Mesenchymal stem cell (in vitro differentiated cells and primary cell): ENCODE results near the gene DHX8. TPM values are rescaled to one million over a fixed set of nuclear protein-coding genes. Genes with fewer than 3 reads are reported as not detected.

Experiments used
- DNase-seq: peaks from one replicate; pipeline ENCODE4 v3.0.0-alpha.2; 2013
- H2AFZ ChIP-seq: one replicate; pipeline ENCODE4 v1.6.1; 2013; ENCODE audit warnings: low read depth, mild to moderate bottlenecking, control low read depth, inconsistent platforms, low read length, moderate library complexity
- H2AK5ac ChIP-seq: 2 replicates; pipeline ENCODE4 v1.6.1; 2013; ENCODE audit warnings: low read length, moderate library complexity, mild to moderate bottlenecking, inconsistent platforms; ENCODE audit not compliant: severe bottlenecking
- H2BK120ac ChIP-seq: one replicate; pipeline ENCODE4 v1.6.1; 2013; ENCODE audit warnings: low read depth, mild to moderate bottlenecking, inconsistent platforms, low read length, moderate library complexity
- H2BK12ac ChIP-seq, 2 experiments: one replicate each; pipeline ENCODE4 v1.6.1; 2013; ENCODE audit warnings: inconsistent platforms in 2 of 2, low read length in 2 of 2, mild to moderate bottlenecking in 2 of 2, moderate library complexity in 2 of 2, control low read depth in 1 of 2
- H2BK15ac ChIP-seq: one replicate; pipeline ENCODE4 v1.6.1; 2013; ENCODE audit warnings: mild to moderate bottlenecking, low read depth, inconsistent platforms; ENCODE audit not compliant: poor library complexity, severe bottlenecking
- H2BK5ac ChIP-seq: 2 replicates; pipeline ENCODE4 v1.6.1; 2013; ENCODE audit warnings: low read depth, mild to moderate bottlenecking, low read length, control low read depth, inconsistent platforms; ENCODE audit not compliant: poor library complexity, severe bottlenecking
- H3K14ac ChIP-seq, 2 experiments: one replicate each; pipeline ENCODE4 v1.6.1; 2013; ENCODE audit warnings: inconsistent platforms in 2 of 2, low read length in 2 of 2, control low read depth in 1 of 2, mild to moderate bottlenecking in 1 of 2, moderate library complexity in 1 of 2
- H3K18ac ChIP-seq, 2 experiments: one replicate each; pipeline ENCODE4 v1.6.1; 2013; ENCODE audit warnings: inconsistent platforms in 2 of 2, low read length in 2 of 2, control low read depth in 1 of 2, low read depth in 1 of 2, mild to moderate bottlenecking in 1 of 2
- H3K23ac ChIP-seq, 2 experiments: one replicate each; pipeline ENCODE4 v1.6.1; 2013; ENCODE audit warnings: inconsistent platforms in 2 of 2, low read length in 2 of 2, mild to moderate bottlenecking in 2 of 2, moderate library complexity in 2 of 2, control low read depth in 1 of 2
- H3K27ac ChIP-seq: 2 replicates; pipeline ENCODE4 v1.5.1; 2013; ENCODE audit warnings: mild to moderate bottlenecking, moderate library complexity, low read length, control low read depth, inconsistent platforms; ENCODE audit not compliant: poor library complexity, severe bottlenecking
- H3K27me3 ChIP-seq, 2 experiments: 2 replicates each; pipeline versions ENCODE4 v1.6.1 to v1.7.0; 2013; ENCODE audit warnings: low read length in 2 of 2, mild to moderate bottlenecking in 2 of 2, moderate library complexity in 2 of 2, control low read depth in 1 of 2, inconsistent platforms in 1 of 2; ENCODE audit not compliant: control insufficient read depth in 1 of 2, insufficient read depth in 1 of 2
- H3K36me3 ChIP-seq, 2 experiments: 2 replicates each; pipeline versions ENCODE4 v1.6.1 to v1.7.0; 2013; ENCODE audit warnings: low read length in 2 of 2, control low read depth in 1 of 2, inconsistent platforms in 1 of 2, low read depth in 1 of 2, mild to moderate bottlenecking in 1 of 2; ENCODE audit not compliant: insufficient read depth in 2 of 2, control insufficient read depth in 1 of 2
- H3K4ac ChIP-seq, 2 experiments: one replicate each; pipeline ENCODE4 v1.6.1; 2013; ENCODE audit warnings: inconsistent platforms in 2 of 2, low read length in 2 of 2, mild to moderate bottlenecking in 2 of 2, moderate library complexity in 2 of 2, control low read depth in 1 of 2, low read depth in 1 of 2
- H3K4me1 ChIP-seq: 2 replicates; pipeline ENCODE4 v1.6.1; 2013; ENCODE audit warnings: low read depth, low read length, control low read depth; ENCODE audit not compliant: control insufficient read depth, insufficient read depth
- H3K4me2 ChIP-seq: 2 replicates; pipeline ENCODE4 v1.6.1; 2013; ENCODE audit warnings: low read length, mild to moderate bottlenecking, inconsistent platforms; ENCODE audit not compliant: poor library complexity, severe bottlenecking
- H3K4me3 ChIP-seq, 2 experiments: 2 replicates each; pipeline versions ENCODE4 v1.5.1 to v1.7.0; 2013; ENCODE audit warnings: low read length in 2 of 2, mild to moderate bottlenecking in 2 of 2, control low read depth in 1 of 2, low read depth in 1 of 2; ENCODE audit not compliant: insufficient read depth in 1 of 2
- H3K79me1 ChIP-seq: replicated peaks from 2 replicates; pipeline ENCODE4 v1.6.1; 2013; ENCODE audit warnings: mild to moderate bottlenecking, control low read depth, low read length, inconsistent platforms; ENCODE audit not compliant: poor library complexity, severe bottlenecking
- H3K9ac ChIP-seq: 2 replicates; pipeline ENCODE4 v1.7.0; 2013; ENCODE audit warnings: mild to moderate bottlenecking, low read length, moderate library complexity
- H3K9me3 ChIP-seq: 2 replicates; pipeline ENCODE4 v1.7.0; 2013; ENCODE audit warnings: mild to moderate bottlenecking, low read length; ENCODE audit not compliant: control insufficient read depth
- H4K8ac ChIP-seq: one replicate; pipeline ENCODE4 v1.6.1; 2013; ENCODE audit warnings: inconsistent platforms, mild to moderate bottlenecking, low read length, moderate library complexity
- H4K91ac ChIP-seq: one replicate; pipeline ENCODE4 v1.6.1; 2013; ENCODE audit warnings: mild to moderate bottlenecking, low read length, inconsistent platforms
- WGBS: methylation state at CpG from one replicate; pipeline ENCODE4 v1.1.7; 2013; ENCODE audit warnings: mixed read lengths; 5-methylcytosine and 5-hydroxymethylcytosine counted together
- polyA plus RNA-seq, 2 experiments: library from polyadenylated mRNA; stranded (reverse); fragments of 200-250 nt; gene quantifications; one replicate each; pipeline ENCODE4 v1.2.3, GENCODE V29; 2013

Gene DHX8
- 28.3 TPM for polyA plus RNA-seq (2013, experiment 1 of 2)
- polyA plus RNA-seq (2013, experiment 2 of 2): 28.4 TPM

- Histone ChIP-seq H4K91ac (no peak within 1 kb of the TSS), H3K18ac (peak within 1 kb of the TSS; percentile 14 to 78), H3K23ac (peak within 1 kb of the TSS in 1 of 2 experiments; percentile 69), H2BK120ac (no peak within 1 kb of the TSS), H3K9ac (peak within 1 kb of the TSS; percentile 99), H3K27me3 (no peaks in the 10 kb centered on the region), H3K36me3 (no peaks in the 10 kb centered on the region), H3K4ac (peak within 1 kb of the TSS; percentile 16 to 95), H2AK5ac (no peak within 1 kb of the TSS), H3K27ac (peak within 1 kb of the TSS; percentile 62), H3K79me1 (peaks cover 4% of the 10 kb centered on the region), H3K9me3 (no peaks in the 10 kb centered on the region), H2AFZ (peak within 1 kb of the TSS; percentile 85), H3K4me2 (peak within 1 kb of the TSS; percentile 70), H3K4me1 (peaks cover 8% of the 10 kb centered on the region), H2BK12ac (no peak within 1 kb of the TSS), H3K4me3 (peak within 1 kb of the TSS; percentile 81 to 99), H2BK15ac (no peak within 1 kb of the TSS), H4K8ac (peak within 1 kb of the TSS; percentile 89), H2BK5ac (no peak within 1 kb of the TSS), H3K14ac (peak within 1 kb of the TSS in 1 of 2 experiments; percentile 75)
- peak; percentile 99 for DNase-seq
- under 1% methylated on average over 51 of the region's 51 CpGs for WGBS
Observed at GRCh38 chr17:43483674-43484551, at the start of gene DHX8. Gene DHX8 (plus strand): TSS chr17:43483975. CDS start chr17:43484038, 63 bp downstream.

GRCh38 chr17:43434902-43435319 lies 48.9 kb upstream of the DHX8 start:
- H3K14ac ChIP-seq: no peak overlapping the region
- no peak overlapping the region for H2BK120ac ChIP-seq
- no peak overlapping the region for H3K9ac ChIP-seq
- H4K91ac ChIP-seq: no peak overlapping the region
- no peak overlapping the region for H2AFZ ChIP-seq
- no peaks in the 10 kb centered on the region for H3K9me3 ChIP-seq
- no peak overlapping the region for H2AK5ac ChIP-seq
- H3K27ac ChIP-seq: peak overlapping the region; percentile 11
- no peak overlapping the region for H2BK12ac ChIP-seq
- no peak overlapping the region for H3K4me2 ChIP-seq
- H3K4me3 ChIP-seq: no peak overlapping the region
- DNase-seq: no peak
- H3K36me3 ChIP-seq: no peaks in the 10 kb centered on the region
- H2BK5ac ChIP-seq: no peak overlapping the region
- H3K4me1 ChIP-seq: peaks cover 5% of the 10 kb centered on the region
- no peak overlapping the region for H3K4ac ChIP-seq
- no peak overlapping the region for H2BK15ac ChIP-seq
- 76% methylated on average over 4 of the region's 4 CpGs for WGBS
- no peak overlapping the region for H4K8ac ChIP-seq
- H3K18ac ChIP-seq: no peak overlapping the region
- H3K79me1 ChIP-seq: no peaks in the 10 kb centered on the region
- H3K23ac ChIP-seq: peak overlapping the region in 1 of 2 experiments; percentile 79
- H3K27me3 ChIP-seq: no peaks in the 10 kb centered on the region

- H3K4me2 ChIP-seq: no peak overlapping the region
- H3K36me3 ChIP-seq: no peaks in the 10 kb centered on the region
- H2BK15ac ChIP-seq: no peak overlapping the region
- H2BK5ac ChIP-seq: no peak overlapping the region
- H3K18ac ChIP-seq: no peak overlapping the region
- no CpG with 5 or more reads among the region's 1 CpG for WGBS
- H2BK12ac ChIP-seq: no peak overlapping the region
- H2AFZ ChIP-seq: no peak overlapping the region
- no peak overlapping the region for H3K9ac ChIP-seq
- H2AK5ac ChIP-seq: no peak overlapping the region
- no peak overlapping the region for H3K23ac ChIP-seq
- no peak overlapping the region for H3K14ac ChIP-seq
- no peak overlapping the region for H3K4me3 ChIP-seq
- H3K79me1 ChIP-seq: no peaks in the 10 kb centered on the region
- peaks cover 5% of the 10 kb centered on the region for H3K4me1 ChIP-seq
- DNase-seq: no peak
- no peak overlapping the region for H3K27ac ChIP-seq
- H3K4ac ChIP-seq: no peak overlapping the region
- no peaks in the 10 kb centered on the region for H3K9me3 ChIP-seq
- no peak overlapping the region for H4K91ac ChIP-seq
- no peaks in the 10 kb centered on the region for H3K27me3 ChIP-seq
- no peak overlapping the region for H2BK120ac ChIP-seq
- no peak overlapping the region for H4K8ac ChIP-seq
Observed at GRCh38 chr17:43437756-43438155, 46.0 kb upstream of the DHX8 start.

GRCh38 chr17:43438626-43439025 lies 45.1 kb upstream of the DHX8 start:
- Histone ChIP-seq H3K9ac (no peak overlapping the region), H3K4me3 (no peak overlapping the region), H2BK120ac (no peak overlapping the region), H3K27ac (no peak overlapping the region), H2AK5ac (no peak overlapping the region), H3K9me3 (no peaks in the 10 kb centered on the region), H3K4me2 (no peak overlapping the region), H3K79me1 (no peaks in the 10 kb centered on the region), H3K23ac (no peak overlapping the region), H3K18ac (no peak overlapping the region), H3K14ac (no peak overlapping the region), H2AFZ (no peak overlapping the region), H3K36me3 (no peaks in the 10 kb centered on the region), H4K91ac (no peak overlapping the region), H2BK12ac (no peak overlapping the region), H3K4ac (no peak overlapping the region), H3K4me1 (peaks cover 5% of the 10 kb centered on the region), H3K27me3 (no peaks in the 10 kb centered on the region), H4K8ac (no peak overlapping the region), H2BK15ac (no peak overlapping the region), H2BK5ac (no peak overlapping the region)
- DNase-seq: no peak
- 71% methylated on average over 2 of the region's 5 CpGs for WGBS
